GDM1 (cell line): Measurements from ENCODE around the gene ASCC3.
"Not testable (repeated sequence)": the region's sequence is repeated elsewhere in the genome, so short reads cannot be mapped to it uniquely, and the experiment has no call there.

Experiments used
- DNase-seq: peaks from one replicate; lab custom pipeline; 2025; lab: John Stamatoyannopoulos, UW

The ASCC3 gene

DNA sequence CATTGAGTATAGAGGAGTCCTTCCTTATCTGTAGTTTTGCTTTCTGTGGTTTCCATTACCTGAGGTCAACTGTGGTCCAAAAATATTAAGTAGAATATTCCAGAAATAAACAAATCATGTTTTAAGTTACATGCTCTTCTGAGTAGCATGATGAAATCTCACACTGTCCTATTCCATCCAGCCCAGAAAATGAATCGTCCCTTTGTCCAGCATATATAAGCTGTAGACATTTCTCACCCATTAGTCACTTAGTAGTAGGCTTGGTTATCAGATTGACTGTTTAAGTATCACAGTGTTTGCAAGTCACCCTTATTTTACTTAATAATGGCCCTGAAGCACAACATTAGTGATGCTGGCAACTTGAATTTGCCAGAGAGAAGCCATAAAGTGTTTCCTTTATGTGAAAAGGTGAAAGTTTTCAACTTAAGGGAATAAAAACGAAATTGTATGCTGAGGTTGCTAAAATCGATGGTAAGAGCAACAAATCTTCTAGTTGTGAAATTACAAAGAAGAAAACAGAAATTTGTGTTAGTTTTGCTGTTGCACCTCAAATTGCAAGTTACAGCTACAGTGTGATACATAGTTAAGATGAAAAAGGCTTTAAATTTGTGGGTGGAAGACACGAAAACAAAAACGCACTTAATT is 217.8 kb downstream of the ASCC3 start:
- no peak for DNase-seq

DNA sequence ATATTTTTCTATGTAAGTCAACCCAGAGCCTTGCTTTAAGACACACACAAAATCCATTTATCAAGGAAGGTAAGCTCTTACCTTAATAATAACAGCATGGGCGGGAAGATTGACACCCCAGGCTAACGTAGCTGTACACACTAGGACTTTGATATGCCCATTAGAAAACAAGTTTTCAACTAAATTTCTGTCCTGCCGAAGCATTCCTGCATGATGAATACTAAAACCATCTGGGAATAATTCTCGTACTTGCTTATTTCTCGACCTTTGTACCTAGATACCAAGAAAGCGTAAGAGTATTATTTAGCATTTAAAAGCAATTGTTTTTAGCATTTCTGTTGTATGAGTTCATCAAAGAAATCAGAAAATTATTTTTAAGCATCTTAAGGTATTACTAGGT is 218.9 kb downstream of the ASCC3 start:
- DNase-seq = no peak

DNA sequence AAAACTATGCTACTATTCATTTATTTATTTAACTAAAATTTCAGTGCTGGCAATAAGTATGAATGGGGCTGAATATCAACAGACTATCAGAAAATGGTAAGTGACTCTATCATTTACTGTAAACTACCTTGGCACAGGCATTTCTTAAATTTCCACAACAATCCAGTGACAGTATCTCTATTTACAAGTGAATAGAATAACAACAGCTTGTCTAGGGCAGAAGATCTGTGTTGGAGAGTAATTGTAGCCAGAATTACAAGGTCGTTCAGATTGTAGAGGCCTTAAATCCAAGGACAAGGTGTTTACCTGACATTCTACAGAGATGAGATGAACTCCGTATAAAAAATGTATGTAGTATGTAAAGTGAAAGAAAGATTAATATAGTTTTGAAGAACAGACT is 222.6 kb downstream of the ASCC3 start:
- DNase-seq = no peak

DNA sequence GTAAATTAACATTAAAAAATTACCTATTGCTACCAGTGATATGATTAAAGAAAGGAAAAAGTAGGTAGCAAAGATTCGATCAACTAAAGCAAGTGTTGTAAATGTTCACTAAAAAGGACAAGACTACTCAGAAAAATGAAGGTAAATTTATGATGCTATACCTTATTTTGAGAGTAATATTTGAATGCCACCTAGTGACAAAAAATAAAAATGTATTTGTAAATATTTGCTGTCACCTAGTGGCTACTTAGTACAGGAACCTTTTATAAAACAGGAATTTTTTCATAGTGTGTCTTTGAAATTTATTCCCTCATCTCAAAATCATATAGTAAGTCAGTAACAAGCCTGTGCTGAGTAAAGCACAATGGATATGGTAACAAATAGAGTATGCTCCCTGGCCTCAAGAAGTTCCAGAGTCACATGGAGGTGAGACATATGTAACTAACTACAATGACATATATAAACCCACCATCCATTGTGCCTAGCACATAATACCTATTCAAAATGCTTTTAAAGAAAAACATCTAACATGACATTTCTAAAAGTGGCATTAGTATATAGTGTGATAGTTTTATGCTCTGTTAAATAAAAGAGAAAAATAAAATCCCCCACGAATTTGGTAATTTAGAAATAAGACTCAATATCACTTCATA is 223.3 kb downstream of the ASCC3 start:
- no peak for DNase-seq

DNA sequence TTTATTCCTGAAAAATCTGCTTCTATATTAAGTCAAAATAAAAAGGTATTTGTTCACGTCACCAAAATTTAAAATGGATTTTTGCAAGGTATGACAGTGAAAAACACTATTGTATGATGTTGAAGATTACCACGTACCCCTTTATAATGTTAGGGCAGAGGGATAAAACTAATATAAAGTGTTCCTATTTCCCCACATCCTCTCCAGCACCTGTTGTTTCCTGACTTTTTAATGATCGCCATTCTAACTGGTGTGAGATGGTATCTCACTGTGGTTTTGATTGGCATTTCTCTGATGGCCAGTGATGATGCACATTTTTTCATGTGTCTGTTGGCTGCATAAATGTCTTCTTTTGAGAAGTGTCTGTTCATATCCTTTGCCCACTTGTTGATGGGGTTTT is 240.0 kb downstream of the ASCC3 start:
- DNase-seq = not testable (repeated sequence)

DNA sequence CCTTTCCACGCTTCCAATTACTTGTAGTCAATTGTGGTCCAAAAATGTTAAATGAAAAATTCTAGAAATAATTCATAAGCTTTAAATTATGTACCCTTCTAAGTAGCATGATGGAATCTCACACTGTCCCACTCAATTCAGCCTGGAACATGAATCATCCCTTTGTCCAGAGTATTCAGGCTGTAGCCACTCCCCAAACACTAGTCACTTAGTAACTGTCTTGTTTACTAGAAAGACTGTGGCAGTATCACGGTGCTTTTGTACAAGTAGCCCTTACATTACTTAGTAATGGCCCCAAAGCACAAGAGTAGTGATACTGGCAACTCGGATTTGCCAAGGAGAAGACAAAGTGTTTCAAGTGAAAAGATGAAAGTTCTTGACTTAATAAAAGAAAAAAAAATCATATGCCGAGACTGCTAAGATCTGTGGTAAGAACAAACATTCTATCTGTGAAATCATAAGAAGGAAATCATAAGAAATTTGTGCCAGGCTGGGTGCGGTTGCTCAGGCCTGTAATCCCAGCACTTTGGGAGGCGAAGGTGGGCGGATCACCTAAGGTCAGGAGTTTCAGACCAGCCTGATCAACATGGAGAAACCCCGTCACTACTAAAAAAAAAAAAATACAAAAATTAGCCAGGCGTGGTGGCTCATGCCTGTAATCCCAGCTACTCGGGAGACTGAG is 247.9 kb downstream of the ASCC3 start:
- DNase-seq = no peak

DNA sequence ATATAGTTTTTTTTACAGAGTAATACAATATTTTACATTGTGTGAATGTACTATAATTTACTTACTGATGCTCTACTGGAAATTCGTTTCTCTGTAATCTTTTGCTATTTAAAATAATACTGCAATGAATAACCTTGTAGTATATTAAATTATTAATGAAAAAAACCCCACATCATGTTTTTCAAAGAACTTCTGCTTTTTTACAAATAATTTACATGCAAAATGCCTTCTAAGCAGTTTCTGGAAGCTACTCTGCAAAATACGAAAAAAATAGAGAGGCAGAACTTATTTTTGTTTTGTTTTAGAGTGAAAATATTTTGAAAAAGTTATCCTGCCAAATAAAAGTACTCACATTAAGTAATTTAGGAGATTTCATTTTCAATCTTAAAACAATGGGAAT is 250.6 kb downstream of the ASCC3 start:
- DNase-seq = no peak

DNA sequence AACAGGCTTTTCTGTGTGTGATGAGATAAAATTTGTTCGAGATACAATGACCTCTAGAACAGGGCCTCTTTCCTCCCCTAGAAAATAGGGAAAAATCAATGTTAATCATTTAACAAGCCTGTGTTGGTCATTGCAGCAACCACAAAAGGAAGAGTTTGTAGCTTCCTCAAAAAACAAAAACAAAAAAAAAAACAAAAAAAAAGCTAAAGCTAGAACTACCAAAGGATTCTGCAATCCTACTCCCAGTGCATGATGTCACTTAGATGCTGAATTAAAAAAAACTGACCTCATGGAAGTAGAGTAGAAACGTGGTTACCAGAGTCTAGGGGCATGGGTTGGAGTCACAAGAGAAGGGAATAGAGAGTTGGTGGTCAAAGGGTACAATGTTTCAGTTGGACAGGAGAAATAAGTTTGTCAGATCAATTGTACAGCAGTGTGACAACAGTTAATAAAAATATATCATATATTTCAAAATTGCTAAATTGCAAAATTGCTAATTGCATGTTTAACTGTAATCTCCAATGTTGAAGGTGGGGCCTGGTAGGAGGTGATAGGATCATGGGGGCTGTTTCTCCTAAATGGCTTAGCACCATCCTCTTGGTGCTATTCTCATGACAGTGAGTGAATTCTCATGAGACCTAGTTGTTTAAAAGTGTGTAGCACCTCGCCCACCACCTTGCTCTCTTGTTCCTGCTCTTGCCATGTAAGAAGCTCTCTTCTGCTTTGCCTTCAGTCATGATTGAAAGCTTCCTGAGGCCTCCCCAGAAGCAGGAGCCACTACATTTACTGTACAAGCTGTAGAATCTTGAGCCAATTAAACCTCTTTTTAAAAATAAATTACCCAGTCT is 253.0 kb downstream of the ASCC3 start:
- no peak for DNase-seq

DNA sequence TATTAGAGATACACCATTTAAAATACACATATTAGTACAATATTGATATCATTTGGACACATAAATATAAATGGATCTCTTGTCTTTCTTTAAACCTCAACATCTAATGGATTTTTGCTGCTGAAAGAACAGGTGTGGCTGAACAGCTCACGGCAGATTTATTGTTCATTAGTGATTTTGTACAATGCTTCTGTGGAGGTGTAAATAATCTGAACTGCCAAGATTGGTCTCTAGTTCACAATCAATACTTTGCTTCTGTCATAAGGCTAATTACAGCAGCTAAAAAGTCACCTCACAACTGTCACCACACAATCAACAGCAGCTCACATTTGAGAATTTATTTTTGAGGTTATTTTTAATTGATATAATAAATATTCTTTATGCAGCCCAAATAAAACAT is 254.4 kb downstream of the ASCC3 start:
- no peak for DNase-seq

DNA sequence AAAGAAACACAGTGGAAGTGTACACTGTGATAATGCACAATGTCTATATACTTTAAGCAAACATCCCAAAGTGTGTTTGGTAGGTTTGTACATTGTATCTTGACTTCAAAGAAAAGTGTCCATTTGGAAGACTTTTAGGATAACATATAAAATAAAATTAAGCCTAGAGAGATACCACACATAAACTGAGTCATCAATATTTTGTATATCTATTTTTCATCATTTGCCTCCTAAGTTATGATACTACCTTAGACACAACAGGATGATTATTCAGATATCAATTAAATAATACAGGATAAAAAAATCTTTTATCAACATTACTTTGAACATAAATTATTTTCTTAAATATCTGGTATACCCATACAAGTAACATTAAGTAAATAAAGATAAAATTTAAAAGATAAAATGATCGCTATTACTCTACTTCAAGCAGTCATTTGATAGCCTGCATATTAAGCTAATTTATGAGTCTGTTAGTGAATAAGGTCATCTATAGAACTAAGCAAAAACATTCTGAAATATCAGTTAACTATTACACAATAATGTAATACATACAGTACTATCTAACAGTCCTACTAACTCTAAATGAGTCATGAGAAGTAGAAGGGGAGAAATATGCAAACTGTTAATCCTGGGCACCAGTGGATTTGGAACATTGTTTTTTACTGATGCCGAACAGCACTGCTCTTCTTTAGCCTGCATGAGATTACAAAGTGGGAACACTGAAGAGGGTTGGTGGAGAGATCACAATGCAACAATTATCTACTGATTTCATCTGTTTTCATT is 258.0 kb downstream of the ASCC3 start:
- no peak for DNase-seq

DNA sequence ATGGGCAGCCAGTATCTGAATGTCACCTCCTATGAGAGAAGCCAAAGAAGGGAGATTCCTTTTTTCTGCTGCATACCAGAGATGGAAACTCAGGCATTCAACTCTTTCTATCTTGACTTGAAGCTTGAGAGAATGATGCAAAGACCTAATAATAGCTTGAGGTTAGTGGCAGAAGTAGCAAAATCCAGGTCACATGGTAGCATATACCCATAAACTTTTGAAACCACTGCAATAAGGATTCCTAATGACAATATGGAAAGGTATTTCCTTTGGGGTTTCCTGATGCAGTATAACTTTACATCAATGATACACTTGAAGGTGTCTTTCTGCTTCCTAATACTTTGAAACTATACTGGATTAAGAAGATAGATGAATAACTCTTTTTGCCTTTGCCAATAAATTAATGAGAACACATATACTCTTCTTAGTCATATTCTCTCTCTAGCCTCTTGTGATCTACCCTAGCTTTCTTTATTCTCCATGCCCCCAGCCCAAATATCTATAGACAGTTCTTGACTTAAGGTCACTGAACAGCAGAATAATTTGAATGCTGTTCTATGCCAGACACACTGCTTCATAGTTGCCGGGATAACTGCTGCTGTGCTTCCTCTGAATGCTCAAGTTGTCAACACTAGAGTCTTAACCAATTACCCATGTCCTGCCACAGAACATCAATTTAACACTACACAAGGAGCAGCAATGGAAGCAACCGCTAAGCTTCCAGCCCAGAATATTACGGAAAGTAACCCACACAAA is 260.9 kb downstream of the ASCC3 start:
- no peak for DNase-seq

DNA sequence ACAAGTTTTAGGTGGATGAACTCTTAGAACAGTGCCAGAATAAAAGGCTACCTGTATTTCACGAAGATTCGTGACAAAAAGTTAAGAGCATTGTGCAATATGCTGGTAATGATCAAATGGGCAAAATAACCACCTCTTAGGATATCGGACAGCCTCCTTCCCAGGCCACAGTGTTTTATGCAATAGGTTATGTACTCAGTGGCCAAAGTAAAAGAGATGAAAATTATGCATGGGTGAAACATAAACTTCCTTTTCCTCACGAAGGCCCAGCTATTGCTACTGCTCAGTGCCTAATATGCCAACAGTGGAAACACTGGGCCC is 262.8 kb downstream of the ASCC3 start:
- no peak for DNase-seq

DNA sequence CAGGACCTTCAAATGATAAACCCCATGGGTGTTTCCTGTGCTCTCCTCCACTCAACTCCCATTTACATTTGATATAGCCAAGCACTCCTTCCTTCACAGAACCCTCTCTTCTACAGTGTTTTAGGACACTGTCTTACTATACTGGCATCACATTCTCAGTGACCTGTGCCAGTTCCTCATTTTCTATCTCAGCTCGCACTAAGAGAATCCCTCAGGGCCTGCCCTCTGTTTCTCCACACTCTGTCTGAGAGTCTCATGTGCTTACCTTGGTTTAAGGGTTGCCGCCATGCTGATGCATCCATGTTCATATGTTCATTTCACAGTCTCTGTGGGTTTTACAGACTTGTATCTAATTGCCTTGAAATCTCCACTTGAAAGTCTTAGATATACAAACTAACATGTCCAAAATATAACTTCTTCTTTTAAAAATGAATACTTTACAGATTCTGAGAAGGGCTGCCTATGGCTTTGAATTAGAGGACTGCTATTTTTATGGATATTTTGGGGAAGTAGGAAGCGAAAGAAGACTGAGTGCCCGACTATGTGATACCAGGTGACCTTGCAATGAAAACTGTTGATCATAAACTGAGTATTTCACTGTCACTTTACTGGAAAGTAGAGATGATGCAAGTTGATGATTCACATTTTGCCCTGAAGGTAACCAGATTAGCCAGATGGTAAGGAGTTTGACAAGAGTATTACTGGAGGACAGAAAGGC is 263.3 kb downstream of the ASCC3 start:
- DNase-seq = no peak

DNA sequence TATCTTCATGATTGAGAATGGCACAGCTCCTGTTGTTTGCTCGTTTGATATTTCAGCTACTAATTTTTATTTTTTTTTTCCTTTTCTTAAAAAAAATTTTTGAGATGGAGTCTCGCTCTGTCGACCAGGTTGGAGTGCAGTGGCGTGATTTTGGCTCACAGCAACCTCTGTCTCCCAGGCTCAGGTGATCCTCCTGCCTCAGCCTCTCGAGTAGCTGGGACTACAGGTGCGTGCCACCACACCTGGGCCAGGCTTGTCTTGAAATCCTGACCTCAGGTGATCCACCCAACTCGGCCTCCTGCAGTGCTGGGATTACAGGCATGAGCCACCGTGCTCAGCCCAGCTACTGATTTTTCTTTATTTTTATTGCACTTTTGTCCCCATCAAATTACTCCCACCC is 266.2 kb downstream of the ASCC3 start:
- no peak for DNase-seq

DNA sequence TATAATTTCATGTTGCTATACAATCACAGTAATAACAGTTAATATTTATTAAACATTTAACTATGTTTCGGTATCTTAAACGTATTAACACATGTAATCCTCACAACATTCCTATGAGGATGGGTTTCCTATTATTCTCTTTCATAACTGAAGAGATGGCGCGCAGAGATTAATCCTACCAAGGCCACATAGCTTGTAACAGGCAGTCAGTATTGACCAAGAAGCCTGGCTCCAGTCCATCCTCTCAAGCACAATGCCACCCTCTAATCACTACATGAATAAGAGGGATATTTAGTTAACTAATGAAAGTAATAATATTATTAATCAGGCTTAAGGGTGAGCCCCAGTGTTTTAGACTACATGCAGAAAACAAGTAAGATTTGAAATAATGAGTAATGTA is 266.7 kb downstream of the ASCC3 start:
- no peak for DNase-seq

DNA sequence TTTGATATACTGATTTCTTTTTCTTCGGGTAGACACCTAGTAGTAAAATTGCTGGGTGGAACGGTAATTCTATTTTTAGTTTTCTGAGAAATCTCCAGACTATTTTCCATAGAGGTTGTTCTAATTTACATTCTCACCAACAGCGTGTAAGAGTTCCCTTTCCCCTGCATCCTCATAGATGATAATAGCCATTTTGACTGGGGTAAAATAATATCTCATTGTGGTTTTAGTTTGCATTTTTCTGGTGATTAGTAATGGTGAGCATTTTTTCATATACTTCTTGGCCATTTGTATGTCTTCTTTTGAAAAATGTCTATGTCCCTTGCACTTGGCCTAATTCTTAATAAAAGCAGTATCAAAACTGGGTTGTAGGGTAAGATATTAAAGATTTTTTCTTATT is 267.5 kb downstream of the ASCC3 start:
- no peak for DNase-seq

DNA sequence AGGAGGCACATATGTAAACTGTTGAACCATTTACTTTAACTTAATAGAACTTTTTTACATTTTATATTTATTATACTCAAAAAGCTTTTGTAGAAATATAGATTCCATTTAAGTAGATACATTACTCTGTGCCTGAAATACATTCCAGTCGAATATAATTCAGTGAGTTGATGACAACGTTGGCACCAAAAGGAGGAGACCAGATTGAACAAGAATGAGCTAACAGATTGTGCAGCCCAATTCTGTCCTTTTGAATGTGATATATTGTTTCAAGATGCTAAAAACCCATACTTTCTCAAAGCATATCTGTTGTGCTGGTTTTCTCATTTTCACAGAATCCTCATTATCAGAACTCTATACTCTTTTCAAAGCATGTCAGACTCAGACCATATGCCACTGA is 269.0 kb downstream of the ASCC3 start:
- no peak for DNase-seq

DNA sequence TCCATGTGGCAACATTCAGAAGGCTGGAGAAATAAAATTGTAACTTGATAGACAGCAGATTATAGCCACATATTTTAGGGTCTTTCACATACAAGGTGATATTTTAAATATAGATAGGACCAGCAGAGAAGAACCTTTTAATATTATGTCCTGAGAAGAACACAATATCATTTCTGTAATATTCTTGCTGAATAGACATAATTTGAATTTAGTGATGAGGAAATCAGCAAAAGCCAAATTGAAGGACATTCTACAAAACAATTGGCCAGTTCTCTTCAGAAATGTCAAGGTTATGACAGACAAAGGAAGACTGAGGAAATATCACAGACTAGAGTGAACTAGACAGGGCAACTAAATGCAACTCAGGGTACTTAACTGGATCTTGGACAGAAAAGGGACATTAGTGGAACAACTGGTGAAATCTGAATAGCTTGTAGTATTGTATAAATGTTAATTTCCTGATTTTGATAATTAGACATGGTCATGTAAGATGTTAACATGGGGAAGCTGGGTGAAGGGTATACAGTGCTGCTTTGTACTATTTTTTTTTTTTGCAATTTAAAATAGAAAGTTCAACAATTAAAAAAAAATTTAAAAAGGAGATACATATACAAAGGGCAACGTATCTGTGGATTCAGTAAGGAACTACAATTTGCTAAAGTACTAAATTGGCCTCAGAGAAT is 281.9 kb downstream of the ASCC3 start:
- DNase-seq = no peak

DNA sequence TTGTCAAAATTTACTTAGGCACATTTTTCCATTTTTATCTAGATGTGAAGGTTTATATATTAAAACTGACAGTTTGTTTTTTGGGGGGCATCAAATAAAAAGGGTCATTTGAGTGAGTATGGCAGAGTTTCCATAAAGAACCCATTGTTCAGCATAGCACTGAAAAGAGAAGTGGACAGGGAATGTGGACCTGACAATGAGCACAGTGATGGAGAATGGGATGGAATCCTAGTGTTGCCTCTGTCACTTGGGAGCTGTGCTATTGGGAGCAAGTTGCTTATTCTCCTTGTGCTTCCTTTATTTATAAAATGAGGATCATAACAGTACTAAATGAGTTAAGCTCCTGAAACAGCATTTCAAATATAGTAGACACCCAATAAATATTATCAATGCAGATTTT is 285.7 kb downstream of the ASCC3 start:
- DNase-seq = no peak

DNA sequence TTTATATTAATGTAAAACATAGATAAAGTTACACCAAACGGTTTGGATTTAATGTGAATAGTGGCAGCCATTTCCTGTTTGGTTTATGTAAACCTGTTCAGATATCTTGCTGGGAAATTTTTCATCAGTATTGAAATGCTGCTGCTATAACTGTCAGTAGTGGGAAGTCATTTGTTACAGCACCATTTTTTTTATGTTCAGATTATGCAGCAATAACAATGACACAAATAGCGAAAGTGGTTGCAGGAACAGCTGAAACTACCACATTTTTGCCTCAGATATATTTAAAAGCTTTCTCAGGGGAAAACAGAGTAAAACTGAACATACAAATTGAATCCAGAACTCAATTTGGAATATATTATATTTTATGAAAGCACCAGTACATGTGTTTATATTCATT is 287.6 kb downstream of the ASCC3 start:
- DNase-seq = no peak
